Measurements from ENCODE around the gene CALML3.

Gene CALML3

GRCh38 chr10:5491477-5491876 is 33.3 kb upstream of the CALML3 start:
- no peak for DNase-seq

GRCh38 chr10:5492322-5492855 is 32.4 kb upstream of the CALML3 start:
- no peak for DNase-seq

GRCh38 chr10:5492929-5493576 is 31.7 kb upstream of the CALML3 start:
- no peak for DNase-seq

GRCh38 chr10:5493691-5494090 is 31.1 kb upstream of the CALML3 start:
- DNase-seq: no peak

GRCh38 chr10:5494611-5495010 is 30.1 kb upstream of the CALML3 start:
- no peak for DNase-seq

GRCh38 chr10:5496261-5497250 is 28.2 kb upstream of the CALML3 start:
- DNase-seq: no peak

- DNase-seq: no peak
These were observed 27.5 kb upstream of the CALML3 start for GRCh38 chr10:5497289-5497688.

GRCh38 chr10:5497948-5498730 is 26.6 kb upstream of the CALML3 start:
- no peak for DNase-seq

GRCh38 chr10:5498791-5499492 is 25.8 kb upstream of the CALML3 start:
- no peak for DNase-seq

- DNase-seq: no peak
These were observed 25.1 kb upstream of the CALML3 start, which contains the start of gene CALML5 for GRCh38 chr10:5499493-5500140. Gene CALML5, minus strand, starts transcription at chr10:5499570. Its CDS starts 132 bp downstream, at chr10:5499438.

GRCh38 chr10:5500162-5500670 is 24.5 kb upstream of the CALML3 start:
- DNase-seq: no peak

- DNase-seq: no peak
These were observed 23.9 kb upstream of the CALML3 start for GRCh38 chr10:5500910-5501309.

GRCh38 chr10:5502061-5502521 is 22.7 kb upstream of the CALML3 start:
- DNase-seq: no peak

GRCh38 chr10:5502571-5503476 is 21.9 kb upstream of the CALML3 start:
- no peak for DNase-seq

- DNase-seq: no peak
These were observed 21.3 kb upstream of the CALML3 start for GRCh38 chr10:5503477-5503835.

- no peak for DNase-seq
These were observed 20.4 kb upstream of the CALML3 start for GRCh38 chr10:5504146-5505072.

- no peak for DNase-seq
These were observed 18.5 kb upstream of the CALML3 start for GRCh38 chr10:5506246-5506645.

- DNase-seq: no peak
These were observed 17.8 kb upstream of the CALML3 start for GRCh38 chr10:5506751-5507648.

Measured in suppressor macrophage (primary cell).